Measurements from ENCODE around the gene C1orf216. TPM values are rescaled to one million over a fixed set of nuclear protein-coding genes. Genes with fewer than 3 reads are reported as not detected.
"Not testable (repeated sequence)": the region's sequence is repeated elsewhere in the genome, so short reads cannot be mapped to it uniquely, and the experiment has no call there.

The C1orf216 gene
- total RNA-seq, 1 donor from 2014 or later: 11.3 TPM

- Mint-ChIP-seq H3K27ac (peak overlapping the region; percentile 91), H3K9me3 (ENCODE audit: low read depth) (no peaks in the 10 kb centered on the region), H3K36me3 (ENCODE audit: insufficient read depth) (no peaks in the 10 kb centered on the region), H3K27me3 (peaks cover 15% of the 10 kb centered on the region), H3K4me3 (ENCODE audit: low read depth) (peak overlapping the region; percentile 81), H3K4me1 (ENCODE audit: low read depth) (peaks cover 12% of the 10 kb centered on the region)
- TF ChIP-seq CTCF (IDR thresholded peaks at IDR 0.05; ENCODE audit: unreplicated experiment): no peak
- no peak for DNase-seq (ENCODE audit: low spot score, unreplicated experiment)
These were observed 9.7 kb downstream of the C1orf216 start for GRCh38 chr1:35708952-35709351.

GRCh38 chr1:35708441-35708921, 10.2 kb downstream of the C1orf216 start:
- Mint-ChIP-seq H3K27ac (peak overlapping the region; percentile 91), H3K36me3 (ENCODE audit: insufficient read depth) (no peaks in the 10 kb centered on the region), H3K27me3 (peaks cover 15% of the 10 kb centered on the region), H3K4me1 (ENCODE audit: low read depth) (peaks cover 12% of the 10 kb centered on the region), H3K4me3 (ENCODE audit: low read depth) (peak overlapping the region; percentile 81), H3K9me3 (ENCODE audit: low read depth) (no peaks in the 10 kb centered on the region)
- peak; percentile 29 for DNase-seq (ENCODE audit: low spot score, unreplicated experiment)
- TF ChIP-seq CTCF (IDR thresholded peaks at IDR 0.05; ENCODE audit: unreplicated experiment): no peak

GRCh38 chr1:35707601-35708440, 10.9 kb downstream of the C1orf216 start:
- Mint-ChIP-seq H3K27ac (peak overlapping the region; percentile 91), H3K4me3 (ENCODE audit: low read depth) (peak overlapping the region; percentile 81), H3K27me3 (peaks cover 20% of the 10 kb centered on the region), H3K36me3 (ENCODE audit: insufficient read depth) (no peaks in the 10 kb centered on the region), H3K4me1 (ENCODE audit: low read depth) (peaks cover 12% of the 10 kb centered on the region), H3K9me3 (ENCODE audit: low read depth) (no peaks in the 10 kb centered on the region)
- no peak for TF ChIP-seq CTCF (IDR thresholded peaks at IDR 0.05; ENCODE audit: unreplicated experiment)
- peak; percentile 64 for DNase-seq (ENCODE audit: low spot score, unreplicated experiment)

- Mint-ChIP-seq H3K4me1 (ENCODE audit: low read depth) (peaks cover 14% of the 10 kb centered on the region), H3K36me3 (ENCODE audit: insufficient read depth) (no peaks in the 10 kb centered on the region), H3K9me3 (ENCODE audit: low read depth) (no peaks in the 10 kb centered on the region), H3K4me3 (ENCODE audit: low read depth) (peak overlapping the region; percentile 70), H3K27me3 (peaks cover 25% of the 10 kb centered on the region), H3K27ac (peak overlapping the region; percentile 76)
- no peak for TF ChIP-seq CTCF (IDR thresholded peaks at IDR 0.05; ENCODE audit: unreplicated experiment)
- DNase-seq (ENCODE audit: low spot score, unreplicated experiment): no peak
These were observed 11.7 kb downstream of the C1orf216 start for GRCh38 chr1:35706846-35707600.

GRCh38 chr1:35702508-35702907, 16.2 kb downstream of the C1orf216 start:
- Mint-ChIP-seq H3K27ac (no peak overlapping the region), H3K4me1 (ENCODE audit: low read depth) (peaks cover 14% of the 10 kb centered on the region), H3K27me3 (peaks cover 41% of the 10 kb centered on the region), H3K4me3 (ENCODE audit: low read depth) (no peak overlapping the region), H3K36me3 (ENCODE audit: insufficient read depth) (peaks cover 2% of the 10 kb centered on the region), H3K9me3 (ENCODE audit: low read depth) (peaks cover 3% of the 10 kb centered on the region)
- no peak for DNase-seq (ENCODE audit: low spot score, unreplicated experiment)
- peak; percentile 11 for TF ChIP-seq CTCF (IDR thresholded peaks at IDR 0.05; ENCODE audit: unreplicated experiment)

- H3K4me3 Mint-ChIP-seq (ENCODE audit: low read depth); DNase-seq (ENCODE audit: low spot score, unreplicated experiment); H3K4me1 Mint-ChIP-seq (ENCODE audit: low read depth); H3K27ac Mint-ChIP-seq; H3K9me3 Mint-ChIP-seq (ENCODE audit: low read depth); H3K36me3 Mint-ChIP-seq (ENCODE audit: insufficient read depth): not testable (repeated sequence)
- peaks cover 30% of the 10 kb centered on the region for H3K27me3 Mint-ChIP-seq
These were observed 19.5 kb downstream of the C1orf216 start for GRCh38 chr1:35699152-35699551.
